Stimulated activated CD8-positive, alpha-beta memory T cell treated with anti-CD3 and anti-CD28 coated beads, Interleukin-4, amount 100 ng/mL, for 48 hours (primary cell): ENCODE measurements around the gene PHF13.

Experiments used
- DNase-seq: peaks from one replicate; pipeline ENCODE4 v3.0.0-alpha.2; 2020

Gene PHF13

GRCh38 chr1:6613361-6614018 is at the start of gene PHF13:
Gene PHF13 (plus strand): TSS chr1:6613731. CDS start chr1:6614067, 336 bp downstream.
- peak; percentile 100 for DNase-seq

- no peak for DNase-seq
Observed at GRCh38 chr1:6569033-6569432, 44.5 kb upstream of the PHF13 start.

GRCh38 chr1:6570100-6570499 is 43.4 kb upstream of the PHF13 start:
- no peak for DNase-seq

GRCh38 chr1:6570987-6571386 is 42.5 kb upstream of the PHF13 start:
- DNase-seq: no peak

- no peak for DNase-seq
Observed at GRCh38 chr1:6572653-6573383, 40.7 kb upstream of the PHF13 start.

- no peak for DNase-seq
Observed at GRCh38 chr1:6574025-6574620, 39.4 kb upstream of the PHF13 start.

- no peak for DNase-seq
Observed at GRCh38 chr1:6574818-6575217, 38.7 kb upstream of the PHF13 start.

GRCh38 chr1:6577831-6578525 is 35.6 kb upstream of the PHF13 start:
- no peak for DNase-seq

GRCh38 chr1:6578624-6579373 is 34.7 kb upstream of the PHF13 start:
- DNase-seq: no peak

GRCh38 chr1:6579374-6580118 is 34.0 kb upstream of the PHF13 start, which contains the start of gene ZBTB48:
Gene ZBTB48 (plus strand): TSS chr1:6579994. CDS start chr1:6580610, 616 bp downstream.
- peak; percentile 98 for DNase-seq

GRCh38 chr1:6580119-6580592 is 33.4 kb upstream of the PHF13 start:
- DNase-seq: no peak

- DNase-seq: no peak
Observed at GRCh38 chr1:6580593-6581409, 32.7 kb upstream of the PHF13 start.

- no peak for DNase-seq
Observed at GRCh38 chr1:6581561-6582305, 31.8 kb upstream of the PHF13 start.

GRCh38 chr1:6582370-6582769 is 31.2 kb upstream of the PHF13 start:
- DNase-seq: no peak

GRCh38 chr1:6584126-6585080 is 29.1 kb upstream of the PHF13 start:
- no peak for DNase-seq

GRCh38 chr1:6585081-6585722 is 28.3 kb upstream of the PHF13 start:
- DNase-seq: no peak

GRCh38 chr1:6585841-6586240 is 27.7 kb upstream of the PHF13 start:
- no peak for DNase-seq

GRCh38 chr1:6586404-6586816 is 27.1 kb upstream of the PHF13 start:
- DNase-seq: no peak
